HepG2 (cell line): ENCODE measurements around the gene PLEKHN1. TPM values are rescaled to one million over a fixed set of nuclear protein-coding genes. Genes with fewer than 3 reads are reported as not detected.

Experiments used
- ATAC-seq: fragments of 200-7000 bp; cut with Tn5 transposase; 3 replicates; pipeline ENCODE4 v1.9.1; 2020; ENCODE audit warnings: mild to moderate bottlenecking, moderate library complexity
- BruUV-seq: library from RNA; stranded (reverse); fragments of 400-500 nt; replicated peaks from 2 replicates; lab custom pipeline; 2021; lab: Mats Ljungman, UMichigan
- CTCF ChIA-PET: fragments of 300-600 bp; formaldehyde crosslinking; extraction: SDS; loops from one replicate; lab custom pipeline; 2021; ENCODE audit warnings: low total read pairs, inconsistent platforms, low intra/inter-chr PET ratio; lab: Yijun Ruan, JAX
- POLR2A ChIA-PET: fragments of 350-600 bp; sonication (Branson Sonifier 250); formaldehyde crosslinking; loops from one replicate; lab custom pipeline; 2020; ENCODE audit warnings: antibody characterized with exemption, inconsistent platforms; lab: Yijun Ruan, JAX
- DNase-seq: peaks from one replicate; pipeline ENCODE4 v3.0.0-alpha.2; 2015; ENCODE audit warnings: low spot score
- FAIRE-seq: peaks from 3 replicates; lab custom pipeline; 2011; peaks lifted over from hg19 to GRCh38; lab: Jason Lieb, UNC
- H2AFZ ChIP-seq: one replicate; pipeline ENCODE4 v1.6.1; 2011; ENCODE audit warnings: low read length, inconsistent platforms
- H3K27ac ChIP-seq: fragments of 300-600 bp; 3 replicates; pipeline ENCODE4 v1.8.0; 2011; ENCODE audit warnings: mixed run types, mild to moderate bottlenecking, mixed read lengths, low read length, inconsistent platforms; ENCODE audit not compliant: insufficient read depth; ENCODE audit errors: extremely low read length
- H3K27me3 ChIP-seq, 2 experiments: fragments of 200-600 bp in 1 of 2; 2 replicates in 1 of 2; 3 replicates in 1 of 2; pipeline versions ENCODE4 v1.6.0 to v1.8.0; 2011; ENCODE audit warnings: low read length in 2 of 2, mild to moderate bottlenecking in 2 of 2, moderate library complexity in 2 of 2, inconsistent platforms in 1 of 2; ENCODE audit not compliant: insufficient read depth in 2 of 2, control insufficient read depth in 1 of 2
- H3K36me3 ChIP-seq, 2 experiments: fragments of 200-600 bp in 1 of 2; replicated peaks in 1 of 2; 2 replicates in 1 of 2; 3 replicates in 1 of 2; pipeline versions ENCODE4 v1.5.1 to v1.8.0; 2011; ENCODE audit warnings: low read length in 2 of 2, inconsistent platforms in 1 of 2; ENCODE audit not compliant: insufficient read depth in 2 of 2, control insufficient read depth in 1 of 2
- H3K4me1 ChIP-seq: 2 replicates; pipeline ENCODE4 v1.5.1; 2012; ENCODE audit warnings: low read length, inconsistent platforms; ENCODE audit not compliant: insufficient read depth
- H3K4me2 ChIP-seq: 2 replicates; pipeline ENCODE4 v1.6.0; 2011; ENCODE audit warnings: low read depth, low read length, inconsistent platforms
- H3K4me3 ChIP-seq, 3 experiments: fragments of 200-600 bp in 1 of 3; sonication (generic), shearing (Covaris generic) in 1 of 3; replicated peaks in 1 of 3; 2 replicates each; pipeline ENCODE4 v1.5.1; 2011 to 2016; ENCODE audit warnings: low read length in 3 of 3, inconsistent platforms in 2 of 3, low read depth in 2 of 3, mild to moderate bottlenecking in 2 of 3, control low read depth in 1 of 3, mixed read lengths in 1 of 3; ENCODE audit not compliant: insufficient read depth in 1 of 3
- H3K79me2 ChIP-seq: one replicate; pipeline ENCODE4 v1.6.1; 2011; ENCODE audit warnings: low read length, inconsistent platforms; ENCODE audit not compliant: insufficient read depth
- H3K9ac ChIP-seq: 2 replicates; pipeline ENCODE4 v1.6.0; 2011; ENCODE audit warnings: mild to moderate bottlenecking, low read depth, low read length, inconsistent platforms; ENCODE audit not compliant: insufficient read depth
- H3K9me3 ChIP-seq: 2 replicates; pipeline ENCODE4 v1.5.1; 2012; ENCODE audit warnings: mild to moderate bottlenecking, low read length
- H4K20me1 ChIP-seq: 2 replicates; pipeline ENCODE4 v1.6.0; 2011; ENCODE audit warnings: inconsistent platforms, mild to moderate bottlenecking, low read length, moderate library complexity; ENCODE audit not compliant: insufficient read depth
- CBX1 ChIP-seq: IDR thresholded peaks from one replicate; pipeline ENCODE4 v1.6.1; 2016; ENCODE audit warnings: antibody characterized with exemption, low read depth
- HDAC6 ChIP-seq: fragments of 200-600 bp; sonication (generic); IDR thresholded peaks from 2 replicates; pipeline ENCODE4 v1.7.0; 2017; ENCODE audit warnings: mild to moderate bottlenecking, antibody characterized with exemption, low read length, low read depth
- KDM5B ChIP-seq: sonication (generic); formaldehyde crosslinking; IDR thresholded peaks from 2 replicates; pipeline ENCODE4 v1.4.0; 2020; ENCODE audit warnings: missing genetic modification reagents, mild to moderate bottlenecking, borderline replicate concordance
- PAF1 ChIP-seq: IDR thresholded peaks from 2 replicates; pipeline ENCODE4 v1.6.1; 2016; ENCODE audit warnings: missing genetic modification reagents, missing compliant biosample characterization
- PHF20 ChIP-seq: sonication (generic); formaldehyde crosslinking; IDR thresholded peaks from 2 replicates; pipeline ENCODE4 v1.5.0; 2020; ENCODE audit warnings: mild to moderate bottlenecking, missing genetic modification reagents
- RFXANK ChIP-seq: IDR thresholded peaks from 2 replicates; pipeline ENCODE4 v1.6.1; 2016
- SMAD3 ChIP-seq: sonication (generic); formaldehyde crosslinking; IDR thresholded peaks from 2 replicates; pipeline ENCODE4 v1.4.0; 2020; ENCODE audit warnings: missing genetic modification reagents
- SSRP1 ChIP-seq: IDR thresholded peaks from 2 replicates; pipeline ENCODE4 v1.6.1; 2016; ENCODE audit warnings: control low read depth
- U2AF1 ChIP-seq: fragments of 200-400 bp; formaldehyde crosslinking; optimal IDR thresholded peaks from 2 replicates; pipeline ENCODE3; 2017; ENCODE audit warnings: mild to moderate bottlenecking, low read depth, low read length
- ZNF264 ChIP-seq: sonication (generic); formaldehyde crosslinking; IDR thresholded peaks from 2 replicates; pipeline ENCODE4 v1.4.0; 2020; ENCODE audit warnings: missing genetic modification reagents
- ZNF275 ChIP-seq: sonication (generic); formaldehyde crosslinking; IDR thresholded peaks from 2 replicates; pipeline ENCODE4 v1.8.0; 2022; ENCODE audit warnings: missing genetic modification reagents, mild to moderate bottlenecking, inconsistent platforms, borderline replicate concordance
- ZNF280B ChIP-seq: sonication (generic); formaldehyde crosslinking; IDR thresholded peaks from 2 replicates; pipeline ENCODE4 v1.5.0; 2020; ENCODE audit warnings: missing genetic modification reagents, mild to moderate bottlenecking, borderline replicate concordance
- ZSCAN31 ChIP-seq: sonication (generic); formaldehyde crosslinking; IDR thresholded peaks from 2 replicates; pipeline ENCODE4 v1.5.0; 2020; ENCODE audit warnings: low read depth, mild to moderate bottlenecking, missing genetic modification reagents
- WGBS: methylation state at CpG from one replicate; pipeline ENCODE4 v1.1.6; 2017; ENCODE audit warnings: low lambda C conversion rate; 5-methylcytosine and 5-hydroxymethylcytosine counted together
- in situ Hi-C: cut with HindIII; loops from 2 replicates; pipeline ENCODE4 v1.10.0; 2017; ENCODE audit warnings: low pct_unique_long_range_greater_than_20kb; ENCODE audit not compliant: extremely low pct_ligation_motif_present
- intact Hi-C: fragments of 100-400 bp; cut with micrococcal nuclease; formaldehyde crosslinking; loops from one replicate; pipeline ENCODE4 v1.10.0; 2022; ENCODE audit not compliant: unreplicated experiment
- polyA plus RNA-seq, 8 experiments: library from polyadenylated mRNA; depleted of rRNA in 3 of 8; stranded (reverse) in 7 of 8; unstranded in 1 of 8; fragments of >200 nt; fragmentation: Illumina TruSeq in 4 of 8; extraction: Trizol in 4 of 8; gene quantifications; 2 replicates each; pipeline versions ENCODE4 v1.2.1 to v1.2.3, GENCODE V29; 2011 to 2016; ENCODE audit warnings: low read depth in 4 of 8, missing spikeins in 1 of 8, mixed read lengths in 1 of 8; ENCODE audit not compliant: insufficient read depth in 1 of 8
- total RNA-seq, 5 experiments: library from RNA; depleted of rRNA; stranded (reverse); fragments of >200 nt; fragmentation: Illumina TruSeq; extraction: Trizol; gene quantifications; 2 replicates each; pipeline ENCODE4 v1.2.3, GENCODE V29; 2016; ENCODE audit warnings: low read depth in 1 of 5
- TF ChIP-seq, protein P1 (sequence below): sonication (generic); formaldehyde crosslinking; IDR thresholded peaks from 2 replicates; pipeline ENCODE4 v1.4.0; 2020; ENCODE audit warnings: missing genetic modification reagents, mild to moderate bottlenecking, borderline replicate concordance
- TF ChIP-seq, protein P2 (sequence below): sonication (generic); formaldehyde crosslinking; IDR thresholded peaks from 2 replicates; pipeline ENCODE4 v1.4.0; 2020; ENCODE audit warnings: mild to moderate bottlenecking, low read depth, missing genetic modification reagents

PLEKHN1 gene
- total and polyA plus RNA-seq, 2 of the 13 experiments (the other 11 are each of a cell fraction or from before 2014, with no cell fraction given) = 0.42 to 0.58 TPM

- Histone ChIP-seq H3K4me2 (no peak overlapping the region), H3K9ac (no peak overlapping the region), H4K20me1 (peaks cover 4% of the 10 kb centered on the region; the same call in 1 of the 2 replicates), H2AFZ (no peak overlapping the region), H3K27ac (no peak overlapping the region), H3K27me3 (peaks cover 0 to 9% of the 10 kb centered on the region in 2 experiments; a peak in 2 of 5 replicates), H3K4me1 (peaks cover 26% of the 10 kb centered on the region), H3K4me3 (no peak overlapping the region), H3K9me3 (peaks cover 6% of the 10 kb centered on the region), H3K79me2 (no peaks in the 10 kb centered on the region), H3K36me3 (no peaks in the 10 kb centered on the region)
- DNase-seq = no peak
- TF ChIP-seq SMAD3 (CRISPR knock-in tag) (no peak), SSRP1 (CRISPR knock-in tag) (no peak), HDAC6 (no peak)
- TF ChIP-seq, protein P1, sequence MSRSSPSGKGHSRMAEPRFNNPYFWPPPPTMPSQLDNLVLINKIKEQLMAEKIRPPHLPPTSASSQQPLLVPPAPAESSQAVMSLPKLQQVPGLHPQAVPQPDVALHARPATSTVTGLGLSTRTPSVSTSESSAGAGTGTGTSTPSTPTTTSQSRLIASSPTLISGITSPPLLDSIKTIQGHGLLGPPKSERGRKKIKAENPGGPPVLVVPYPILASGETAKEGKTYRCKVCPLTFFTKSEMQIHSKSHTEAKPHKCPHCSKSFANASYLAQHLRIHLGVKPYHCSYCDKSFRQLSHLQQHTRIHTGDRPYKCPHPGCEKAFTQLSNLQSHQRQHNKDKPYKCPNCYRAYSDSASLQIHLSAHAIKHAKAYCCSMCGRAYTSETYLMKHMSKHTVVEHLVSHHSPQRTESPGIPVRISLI (CRISPR knock-in tag) = no peak
- ChIA-PET CTCF (no interaction called here), POLR2A (no interaction called here)
- 77% methylated on average over 7 of the region's 7 CpGs for whole genome bisulfite sequencing
- BruUV-seq = no TSS peak
- no peak for FAIRE-seq
- ATAC-seq = no peak
- intact Hi-C loops = no loop called here
- in situ Hi-C loops = no loop called here
Observed at GRCh38 chr1:992362-992761, 26.1 kb downstream of the PLEKHN1 start.

DNA sequence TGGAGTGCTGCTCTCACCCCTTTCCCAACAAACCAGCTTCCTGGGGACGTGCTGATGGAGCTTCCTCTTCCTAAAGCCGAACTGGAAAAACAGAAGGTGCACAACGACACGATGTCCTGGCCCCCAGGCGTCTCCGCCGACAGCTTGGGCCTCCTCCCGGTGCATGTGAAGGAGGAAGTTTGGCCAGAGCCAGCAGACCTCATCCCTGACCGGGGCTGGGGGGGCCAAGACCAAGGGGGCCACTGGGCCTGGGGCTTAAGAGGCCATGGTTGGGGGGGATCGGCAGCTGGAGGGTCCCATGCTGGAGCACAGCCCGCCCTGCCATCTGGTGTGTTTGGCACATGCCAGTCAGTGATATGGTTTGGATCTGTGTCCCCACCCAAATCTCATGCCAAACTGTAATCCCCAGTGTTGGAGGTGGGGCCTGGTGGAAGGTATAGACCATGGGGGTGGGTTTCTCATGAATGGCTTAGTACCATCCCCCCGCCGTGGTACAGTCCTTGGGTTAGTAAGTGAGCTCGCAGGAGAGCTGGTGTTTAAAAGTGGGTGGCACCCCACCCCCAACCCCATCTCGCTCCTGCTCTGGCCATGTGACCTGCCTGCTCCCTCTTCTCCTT is 27.2 kb downstream of the PLEKHN1 start:
- H3K27ac ChIP-seq = no peak overlapping the region
- ATAC-seq (no peak), FAIRE-seq (no peak), DNase-seq (no peak)
- H3K9ac ChIP-seq = no peak overlapping the region
- H4K20me1 ChIP-seq = peaks cover 4% of the 10 kb centered on the region; the same call in 1 of the 2 replicates
- ChIA-PET POLR2A (no interaction called here), CTCF (no interaction called here)
- 66% methylated on average over 14 of the region's 15 CpGs for WGBS
- in situ Hi-C loops = no loop called here
- H3K79me2 ChIP-seq = no peaks in the 10 kb centered on the region
- H2AFZ ChIP-seq = no peak overlapping the region
- no peak overlapping the region for H3K4me3 ChIP-seq
- peaks cover 6% of the 10 kb centered on the region for H3K9me3 ChIP-seq
- peaks cover 37% of the 10 kb centered on the region for H3K4me1 ChIP-seq
- H3K27me3 ChIP-seq = peaks cover 0 to 7% of the 10 kb centered on the region in 2 experiments; a peak in 2 of 5 replicates
- no peaks in the 10 kb centered on the region for H3K36me3 ChIP-seq
- H3K4me2 ChIP-seq = no peak overlapping the region
- no TSS peak for BruUV-seq
- intact Hi-C loops = no loop called here
- TF ChIP-seq, protein P2, sequence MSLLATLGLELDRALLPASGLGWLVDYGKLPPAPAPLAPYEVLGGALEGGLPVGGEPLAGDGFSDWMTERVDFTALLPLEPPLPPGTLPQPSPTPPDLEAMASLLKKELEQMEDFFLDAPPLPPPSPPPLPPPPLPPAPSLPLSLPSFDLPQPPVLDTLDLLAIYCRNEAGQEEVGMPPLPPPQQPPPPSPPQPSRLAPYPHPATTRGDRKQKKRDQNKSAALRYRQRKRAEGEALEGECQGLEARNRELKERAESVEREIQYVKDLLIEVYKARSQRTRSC (CRISPR knock-in tag) = no peak
- no peak for TF ChIP-seq PAF1 (CRISPR knock-in tag)
- no peak for TF ChIP-seq U2AF1
- no peak for TF ChIP-seq ZNF264 (CRISPR knock-in tag)
- no peak for TF ChIP-seq ZNF280B (CRISPR knock-in tag)
- TF ChIP-seq RFXANK (CRISPR knock-in tag) = no peak
- TF ChIP-seq CBX1 = no peak
- TF ChIP-seq KDM5B (CRISPR knock-in tag) = no peak
- TF ChIP-seq ZNF275 (CRISPR knock-in tag) = no peak
- TF ChIP-seq PHF20 (CRISPR knock-in tag) = no peak
- no peak for TF ChIP-seq ZSCAN31 (CRISPR knock-in tag)
